HL-60 (cell line): Measurements from ENCODE around the gene AQP6.

Source experiments
- CTCF ChIP-seq: IDR thresholded peaks from one replicate; pipeline ENCODE4 v1.5.1; 2011; ENCODE audit warnings: low read length, control low read depth, inconsistent platforms; ENCODE audit not compliant: insufficient read depth
- GABPA ChIP-seq: IDR thresholded peaks from 2 replicates; pipeline ENCODE4 v1.6.1; 2012; ENCODE audit warnings: low read depth
- REST ChIP-seq: IDR thresholded peaks from 2 replicates; pipeline ENCODE4 v1.6.1; 2012; ENCODE audit warnings: low read depth; ENCODE audit not compliant: insufficient replicate concordance

DNA sequence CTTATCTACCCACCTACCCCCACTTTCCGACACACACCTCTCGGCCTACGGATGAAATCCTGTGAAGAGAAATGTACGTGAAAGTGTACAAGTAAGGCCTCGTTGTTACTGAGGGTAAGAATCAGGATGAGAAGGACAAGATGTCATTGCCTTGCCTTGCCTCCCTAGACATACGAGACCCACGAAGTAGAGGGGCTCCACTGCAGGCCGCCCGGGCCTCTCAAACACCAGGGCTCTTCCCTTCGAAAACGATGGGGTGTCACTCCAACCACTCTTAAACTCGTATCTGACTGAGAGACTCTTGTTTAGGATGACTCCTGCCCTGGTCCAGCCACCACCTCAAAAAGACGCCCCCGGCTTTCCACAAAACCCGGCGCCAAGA is 52.0 kb downstream of the AQP6 start:
- TF ChIP-seq CTCF (no peak), GABPA (no peak), REST (no peak)
